Measurements from ENCODE around the gene TBKBP1.

DNA sequence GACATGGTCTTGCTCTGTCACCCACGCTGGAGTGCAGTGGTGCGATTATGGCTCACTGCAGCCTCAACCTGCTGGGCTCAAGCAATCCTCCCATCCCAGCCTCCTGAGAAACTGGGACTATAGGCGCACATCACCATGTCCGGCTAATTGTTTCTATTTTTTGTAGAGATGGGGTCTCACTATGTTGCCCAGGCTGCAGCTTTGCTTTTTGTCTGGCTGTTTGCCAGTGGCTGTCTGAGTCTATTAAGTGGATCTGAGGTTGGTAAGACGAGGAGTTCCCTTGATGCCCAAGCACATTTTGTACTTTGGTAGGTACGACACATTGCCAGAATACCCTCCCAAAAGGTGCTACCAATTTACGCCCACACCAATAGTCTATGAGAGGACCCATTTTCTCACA, 44.2 kb downstream of the TBKBP1 start:
- TF ChIP-seq, protein P1, sequence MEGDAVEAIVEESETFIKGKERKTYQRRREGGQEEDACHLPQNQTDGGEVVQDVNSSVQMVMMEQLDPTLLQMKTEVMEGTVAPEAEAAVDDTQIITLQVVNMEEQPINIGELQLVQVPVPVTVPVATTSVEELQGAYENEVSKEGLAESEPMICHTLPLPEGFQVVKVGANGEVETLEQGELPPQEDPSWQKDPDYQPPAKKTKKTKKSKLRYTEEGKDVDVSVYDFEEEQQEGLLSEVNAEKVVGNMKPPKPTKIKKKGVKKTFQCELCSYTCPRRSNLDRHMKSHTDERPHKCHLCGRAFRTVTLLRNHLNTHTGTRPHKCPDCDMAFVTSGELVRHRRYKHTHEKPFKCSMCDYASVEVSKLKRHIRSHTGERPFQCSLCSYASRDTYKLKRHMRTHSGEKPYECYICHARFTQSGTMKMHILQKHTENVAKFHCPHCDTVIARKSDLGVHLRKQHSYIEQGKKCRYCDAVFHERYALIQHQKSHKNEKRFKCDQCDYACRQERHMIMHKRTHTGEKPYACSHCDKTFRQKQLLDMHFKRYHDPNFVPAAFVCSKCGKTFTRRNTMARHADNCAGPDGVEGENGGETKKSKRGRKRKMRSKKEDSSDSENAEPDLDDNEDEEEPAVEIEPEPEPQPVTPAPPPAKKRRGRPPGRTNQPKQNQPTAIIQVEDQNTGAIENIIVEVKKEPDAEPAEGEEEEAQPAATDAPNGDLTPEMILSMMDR (IDR thresholded peaks at IDR 0.05), result no peak
- no peak for TF ChIP-seq EZH2phosphoT487 (IDR thresholded peaks at IDR 0.05)

Measured in neural progenitor cell (in vitro differentiated cells).